Bone marrow (tissue), 2 donors: ENCODE measurements around the gene SMIM32.

Experiments
- DNase-seq, 2 donors: peaks; one replicate each; lab custom pipeline; 2025; lab: John Stamatoyannopoulos, UW

SMIM32 gene

GRCh38 chr5:136207631-136208030, 14.7 kb upstream of the SMIM32 start:
- no peak for DNase-seq

- no peak for DNase-seq
Observed at GRCh38 chr5:136206361-136206760, 13.4 kb upstream of the SMIM32 start.

- no peak for DNase-seq
Observed at GRCh38 chr5:136205941-136206340, 13.0 kb upstream of the SMIM32 start.

GRCh38 chr5:136205061-136205702, 12.2 kb upstream of the SMIM32 start:
- no peak for DNase-seq

GRCh38 chr5:136203303-136203922, 10.5 kb upstream of the SMIM32 start:
- DNase-seq: no peak

GRCh38 chr5:136202469-136203205, 9.7 kb upstream of the SMIM32 start:
- DNase-seq: no peak

- no peak for DNase-seq
Observed at GRCh38 chr5:136201870-136202269, 8.9 kb upstream of the SMIM32 start.

- DNase-seq: no peak
Observed at GRCh38 chr5:136200761-136201160, 7.8 kb upstream of the SMIM32 start.

GRCh38 chr5:136200130-136200529, 7.2 kb upstream of the SMIM32 start:
- no peak for DNase-seq

GRCh38 chr5:136199408-136199807, 6.4 kb upstream of the SMIM32 start:
- no peak for DNase-seq

- no peak for DNase-seq
Observed at GRCh38 chr5:136198453-136198852, 5.5 kb upstream of the SMIM32 start.

- DNase-seq: no peak
Observed at GRCh38 chr5:136197462-136198142, 4.6 kb upstream of the SMIM32 start.

- no peak for DNase-seq
Observed at GRCh38 chr5:136195971-136196820, 3.2 kb upstream of the SMIM32 start.

- no peak for DNase-seq
Observed at GRCh38 chr5:136194576-136194975, 1.6 kb upstream of the SMIM32 start.

- DNase-seq: no peak
Observed at GRCh38 chr5:136193322-136193935, 467 bp upstream of the SMIM32 start.

- no peak for DNase-seq
Observed at GRCh38 chr5:136192015-136192525, 892 bp downstream of the SMIM32 start.

GRCh38 chr5:136191304-136192014, 1.5 kb downstream of the SMIM32 start:
- no peak for DNase-seq

GRCh38 chr5:136190904-136191303, 2.1 kb downstream of the SMIM32 start:
- DNase-seq: no peak

GRCh38 chr5:136190091-136190720, 2.8 kb downstream of the SMIM32 start:
- DNase-seq: no peak

GRCh38 chr5:136188859-136189258, 4.1 kb downstream of the SMIM32 start:
- DNase-seq: no peak
